UCSD-AML1 (cell line): ENCODE measurements around the gene SHISA6.

Source experiments
- DNase-seq: peaks from one replicate; lab custom pipeline; 2025; ENCODE audit not compliant: unreplicated experiment; lab: John Stamatoyannopoulos, UW

The SHISA6 gene

GRCh38 chr17:11264183-11264871, 23.3 kb downstream of the SHISA6 start:
- DNase-seq, result no peak

- DNase-seq, result no peak
Measured at GRCh38 chr17:11267999-11268575, 27.1 kb downstream of the SHISA6 start.

GRCh38 chr17:11269210-11269609, 28.2 kb downstream of the SHISA6 start:
- DNase-seq, result no peak

- DNase-seq, result no peak
Measured at GRCh38 chr17:11272191-11272590, 31.2 kb downstream of the SHISA6 start.

- no peak for DNase-seq
Measured at GRCh38 chr17:11273596-11273995, 32.6 kb downstream of the SHISA6 start.

- DNase-seq, result no peak
Measured at GRCh38 chr17:11274106-11274505, 33.1 kb downstream of the SHISA6 start.

GRCh38 chr17:11276486-11276885, 35.5 kb downstream of the SHISA6 start:
- DNase-seq, result no peak

GRCh38 chr17:11278186-11278991, 37.4 kb downstream of the SHISA6 start:
- no peak for DNase-seq

- DNase-seq, result no peak
Measured at GRCh38 chr17:11278992-11279270, 37.9 kb downstream of the SHISA6 start.

- no peak for DNase-seq
Measured at GRCh38 chr17:11279776-11280344, 38.8 kb downstream of the SHISA6 start.

GRCh38 chr17:11282586-11282985, 41.6 kb downstream of the SHISA6 start:
- DNase-seq, result no peak

GRCh38 chr17:11284811-11285210, 43.8 kb downstream of the SHISA6 start:
- no peak for DNase-seq

GRCh38 chr17:11285946-11286345, 44.9 kb downstream of the SHISA6 start:
- no peak for DNase-seq

- no peak for DNase-seq
Measured at GRCh38 chr17:11287791-11288190, 46.8 kb downstream of the SHISA6 start.

- no peak for DNase-seq
Measured at GRCh38 chr17:11290814-11291213, 49.8 kb downstream of the SHISA6 start.

- no peak for DNase-seq
Measured at GRCh38 chr17:11292491-11292890, 51.5 kb downstream of the SHISA6 start.

- DNase-seq, result no peak
Measured at GRCh38 chr17:11293480-11293879, 52.5 kb downstream of the SHISA6 start.

- no peak for DNase-seq
Measured at GRCh38 chr17:11294826-11295225, 53.8 kb downstream of the SHISA6 start.

- DNase-seq, result no peak
Measured at GRCh38 chr17:11296994-11297393, 56.0 kb downstream of the SHISA6 start.

GRCh38 chr17:11298401-11298800, 57.4 kb downstream of the SHISA6 start:
- DNase-seq, result no peak

GRCh38 chr17:11300201-11300600, 59.2 kb downstream of the SHISA6 start:
- DNase-seq, result no peak

GRCh38 chr17:11300738-11301137, 59.7 kb downstream of the SHISA6 start:
- DNase-seq, result no peak
